Adrenal gland (tissue), 5 donors: ENCODE results near the gene FAHD2A.

ENCODE experiments used
- CTCF ChIP-seq, 6 experiments: fragments of 450-650 bp in 4 of 6; fragments of 200-600 bp in 2 of 6; sonication (generic) in 1 of 6; IDR thresholded peaks; 1 replicate in 5 of 6; 2 replicates in 1 of 6; pipeline versions ENCODE4 v1.5.1 to v1.8.0; 2016 to 2021; ENCODE audit warnings: antibody characterized with exemption in 6 of 6, mild to moderate bottlenecking in 2 of 6, moderate library complexity in 1 of 6
- POLR2A ChIP-seq, 2 donors: fragments of 450-650 bp; IDR thresholded peaks; one replicate each; pipeline ENCODE4 v1.6.1; 2017; ENCODE audit warnings: antibody characterized with exemption in 2 of 2, mild to moderate bottlenecking in 2 of 2, moderate library complexity in 1 of 2
- donor health status: DM: no; HTN: no; CAD: no.

DNA sequence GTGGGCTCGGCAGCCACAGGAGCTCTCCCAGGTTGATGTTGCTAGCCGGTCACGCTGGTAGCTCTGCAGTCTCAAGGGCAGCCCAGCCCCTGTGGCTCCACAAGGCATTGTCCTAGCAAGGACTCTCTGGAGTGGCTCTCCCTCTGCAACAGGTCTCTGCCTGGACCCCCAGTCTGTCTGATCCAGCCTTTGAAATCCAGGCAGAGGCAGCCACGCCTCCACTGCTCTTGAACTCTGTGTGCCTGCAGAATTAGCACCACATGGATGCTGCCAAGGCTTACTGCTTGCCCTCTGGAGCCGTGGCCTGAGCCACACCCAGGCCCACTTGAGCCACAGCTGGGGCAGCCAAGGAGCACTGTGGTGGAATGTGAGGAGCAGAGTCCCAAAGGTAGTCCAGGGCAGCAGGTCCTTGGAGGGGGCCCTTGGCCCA lies 43.0 kb upstream of the FAHD2A start:
- TF ChIP-seq POLR2A (IDR thresholded peaks at IDR 0.05) (no peak), CTCF (IDR thresholded peaks at IDR 0.05) (no peak)
